GM19351 (cell line): ENCODE measurements around the gene CD81.
A peak's percentile ranks its signal among the peaks of the same experiment; 100 is the strongest.
"Not testable (repeated sequence)": the region's sequence is repeated elsewhere in the genome, so short reads cannot be mapped to it uniquely, and the experiment has no call there.

Source experiments
- ATAC-seq: cut with Tn5 transposase; IDR thresholded peaks from one replicate; pipeline ENCODE4 v1.9.1; 2021; ENCODE audit warnings: mild to moderate bottlenecking, moderate library complexity; ENCODE audit not compliant: unreplicated experiment

The CD81 gene, protein sequence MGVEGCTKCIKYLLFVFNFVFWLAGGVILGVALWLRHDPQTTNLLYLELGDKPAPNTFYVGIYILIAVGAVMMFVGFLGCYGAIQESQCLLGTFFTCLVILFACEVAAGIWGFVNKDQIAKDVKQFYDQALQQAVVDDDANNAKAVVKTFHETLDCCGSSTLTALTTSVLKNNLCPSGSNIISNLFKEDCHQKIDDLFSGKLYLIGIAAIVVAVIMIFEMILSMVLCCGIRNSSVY

DNA sequence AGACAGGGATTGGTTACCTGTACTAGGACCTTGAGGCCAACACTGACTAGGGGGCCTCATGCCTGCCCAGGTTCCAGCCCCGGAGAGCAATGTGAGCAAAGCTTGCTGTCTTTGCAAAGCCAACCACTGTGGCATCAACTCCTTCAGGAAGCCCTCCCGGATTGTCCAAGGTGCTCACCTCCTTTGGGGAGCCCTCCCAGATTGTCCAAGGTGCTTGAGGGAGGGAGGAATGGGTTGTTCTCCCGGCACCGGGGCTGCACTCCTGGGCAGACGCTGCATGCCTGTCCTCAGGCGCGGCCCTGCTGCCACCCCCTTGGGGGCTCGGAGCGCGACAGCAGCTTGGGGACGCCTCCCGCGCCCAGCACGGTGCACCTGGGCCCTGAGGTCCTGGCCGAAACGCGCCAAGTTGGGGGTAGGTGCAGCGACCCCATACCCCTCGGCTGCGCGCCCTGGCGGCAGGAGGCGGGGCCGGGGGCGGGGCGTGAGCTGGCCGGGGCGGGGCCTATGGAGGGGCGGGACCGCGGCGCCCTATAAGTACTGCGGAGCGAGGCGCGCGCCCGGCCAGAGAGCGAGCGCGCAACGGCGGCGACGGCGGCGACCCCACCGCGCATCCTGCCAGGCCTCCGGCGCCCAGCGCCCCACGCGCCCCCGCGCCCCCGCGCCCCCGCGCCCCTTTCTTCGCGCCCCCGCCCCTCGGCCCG lies at the start of gene CD81:
CD81 (plus strand) TSS at position 560 of the 701 bp plus-strand sequence. CDS start 240 bp downstream, outside the sequence.
- peak; percentile 53 for ATAC-seq

DNA sequence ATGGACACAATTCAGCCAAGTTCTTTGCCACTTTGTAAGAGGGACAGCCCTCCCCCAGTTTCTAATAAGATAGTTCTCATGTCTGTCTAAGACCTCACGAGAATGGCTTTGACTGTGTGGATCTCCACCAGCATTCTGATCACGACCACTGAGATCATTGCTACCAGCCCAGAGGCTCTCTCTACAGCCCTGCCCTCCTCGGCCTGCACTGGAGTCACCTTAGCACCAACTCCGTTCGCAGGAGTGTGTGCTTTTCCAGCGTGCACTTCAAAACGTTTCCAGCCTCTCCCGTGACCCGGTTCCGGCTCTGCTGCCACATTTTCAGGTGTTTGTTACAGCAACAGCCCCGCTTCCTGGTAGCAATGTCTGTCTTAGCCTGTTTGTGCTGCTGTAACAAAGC lies 49.1 kb upstream of the CD81 start:
- ATAC-seq, result no peak

DNA sequence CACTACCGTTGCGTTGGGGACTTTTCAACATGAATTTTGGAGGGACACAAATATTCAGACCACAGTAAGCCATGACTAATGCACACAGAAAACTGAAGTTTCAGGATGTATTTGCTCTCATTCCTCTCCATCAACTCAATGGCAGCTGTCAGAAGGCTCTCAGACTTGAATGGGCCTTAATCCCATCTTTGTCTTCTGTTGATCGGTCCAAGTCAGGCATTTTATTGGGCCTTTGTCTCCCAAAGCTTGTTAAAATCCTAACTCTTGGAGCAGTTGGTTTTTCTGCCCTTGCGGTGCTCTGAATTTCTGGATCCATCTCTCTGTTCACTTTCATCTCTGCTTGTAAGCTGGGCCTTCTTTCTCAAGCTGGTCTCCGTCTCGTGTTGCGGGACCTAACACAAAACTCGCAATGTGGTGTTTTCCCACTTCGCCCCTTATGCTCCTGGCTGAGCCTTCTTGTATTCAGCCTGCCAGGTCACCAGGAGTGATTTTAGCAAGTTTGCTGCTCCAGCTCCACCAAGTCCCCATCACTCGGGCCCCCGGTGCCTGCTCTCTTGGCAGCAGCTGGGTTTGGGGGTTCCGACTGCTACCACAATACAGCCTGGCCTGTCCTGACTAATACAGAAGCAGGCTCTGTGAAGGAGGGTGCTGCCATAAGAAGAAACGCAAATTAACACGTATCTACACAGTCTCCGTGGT lies 48.3 kb upstream of the CD81 start:
- no peak for ATAC-seq

DNA sequence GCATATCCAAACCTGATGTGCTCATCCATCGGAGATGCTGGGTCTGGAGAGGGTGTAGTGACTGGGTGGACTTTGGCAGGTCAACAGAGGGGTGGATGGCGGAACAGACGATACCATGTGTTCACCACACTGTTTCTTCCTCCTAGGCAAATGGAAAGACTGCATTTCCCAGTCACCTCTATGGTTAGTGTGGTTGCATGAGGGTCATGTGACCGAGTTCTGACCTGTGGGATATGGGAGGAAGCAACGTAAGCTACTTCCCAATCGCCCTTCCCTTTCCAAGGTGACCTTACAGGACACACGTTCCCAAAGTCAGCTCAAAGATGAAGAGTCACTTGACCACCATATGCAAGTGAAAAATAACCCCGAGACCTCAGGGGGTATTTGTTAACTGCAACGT lies 47.6 kb upstream of the CD81 start:
- ATAC-seq, result no peak

DNA sequence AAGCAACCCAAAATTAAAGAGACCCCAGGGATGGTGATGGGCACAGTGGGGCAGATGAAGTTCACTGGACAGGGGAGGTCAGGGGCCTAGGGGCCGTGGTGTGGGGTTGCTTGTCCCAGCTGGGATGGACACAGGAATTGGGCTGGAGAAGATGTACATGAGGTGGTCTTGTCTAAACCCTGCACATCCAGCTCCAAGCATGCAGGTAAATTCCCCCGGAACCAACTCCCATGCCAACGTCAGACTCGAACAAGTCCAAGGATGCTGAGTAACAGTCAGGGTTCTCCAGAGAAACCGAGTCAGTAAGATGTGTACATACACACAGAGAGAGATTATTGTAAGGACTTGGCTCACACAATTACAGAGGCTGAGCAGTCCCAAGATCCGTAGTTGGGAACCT lies 46.4 kb upstream of the CD81 start:
- ATAC-seq, result no peak

DNA sequence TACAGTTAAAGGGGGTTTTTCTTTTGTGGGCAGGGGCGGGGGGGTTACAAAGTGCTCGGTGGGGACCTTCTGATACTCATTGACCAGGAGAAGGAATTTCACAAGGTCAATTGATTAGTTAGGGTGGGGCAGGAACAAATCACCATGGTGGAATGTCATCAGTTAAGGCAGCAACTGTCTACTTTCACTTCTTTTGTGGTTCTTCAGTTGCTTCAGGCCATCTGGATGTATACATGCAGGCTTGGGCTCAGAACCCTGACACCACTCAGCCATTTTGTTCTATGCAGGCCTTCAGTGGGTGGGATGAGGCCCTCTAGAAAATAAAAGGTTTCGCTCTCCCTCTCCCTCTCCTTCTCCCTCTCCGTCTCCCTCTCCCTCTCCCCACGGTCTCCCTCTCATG lies 45.7 kb upstream of the CD81 start:
- no peak for ATAC-seq

DNA sequence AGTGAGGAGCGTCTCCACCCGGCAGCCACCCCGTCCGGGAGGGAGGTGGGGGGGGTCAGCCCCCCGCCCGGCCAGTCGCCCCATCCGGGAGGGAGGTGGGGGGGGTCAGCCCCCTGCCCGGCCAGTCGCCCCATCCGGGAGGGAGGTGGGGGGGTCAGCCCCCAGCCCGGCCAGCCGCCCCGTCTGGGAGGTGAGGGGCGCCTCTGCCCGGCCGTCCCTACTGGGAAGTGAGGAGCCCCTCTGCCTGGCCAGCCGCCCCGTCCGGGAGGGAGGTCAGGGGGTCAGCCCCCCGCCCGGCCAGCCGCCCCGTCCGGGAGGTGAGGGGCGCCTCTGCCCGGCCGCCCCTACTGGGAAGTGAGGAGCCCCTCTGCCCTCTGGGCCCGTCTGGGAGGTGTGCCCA lies 44.5 kb upstream of the CD81 start:
- not testable (repeated sequence) for ATAC-seq

DNA sequence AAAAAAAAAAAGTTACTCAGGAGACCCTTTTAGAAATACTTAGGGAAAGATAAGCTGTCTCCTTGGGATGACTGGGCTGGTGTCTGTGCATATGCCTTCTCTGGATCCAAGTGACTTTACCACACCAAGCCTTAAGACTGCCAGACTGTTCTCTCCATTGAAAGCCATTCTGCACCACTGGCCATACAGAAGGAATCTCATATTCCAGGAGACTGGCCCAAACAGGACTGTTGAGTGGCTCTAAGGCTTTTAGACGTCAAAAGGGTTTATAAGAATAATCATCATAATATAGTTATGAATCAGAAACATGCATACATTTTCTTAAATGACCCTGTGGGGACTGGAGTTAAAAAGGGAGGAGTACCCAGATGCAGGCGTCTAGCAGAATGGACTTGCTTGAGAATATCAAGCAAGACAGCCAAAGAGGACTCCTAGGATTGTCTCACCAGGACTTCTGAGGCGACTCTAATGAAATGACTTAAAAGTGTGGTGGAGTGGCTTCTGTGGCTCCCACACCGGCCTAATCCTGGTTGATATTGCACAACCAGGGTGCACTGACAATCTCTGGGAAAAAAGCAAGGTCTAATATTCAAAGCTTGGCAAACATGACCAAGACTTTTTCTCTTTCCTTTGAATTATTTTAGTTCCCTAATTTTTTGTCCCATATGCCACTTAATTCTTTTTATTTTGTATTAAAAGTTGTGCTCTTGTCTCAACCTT lies 43.5 kb upstream of the CD81 start:
- ATAC-seq, result not testable (repeated sequence)

DNA sequence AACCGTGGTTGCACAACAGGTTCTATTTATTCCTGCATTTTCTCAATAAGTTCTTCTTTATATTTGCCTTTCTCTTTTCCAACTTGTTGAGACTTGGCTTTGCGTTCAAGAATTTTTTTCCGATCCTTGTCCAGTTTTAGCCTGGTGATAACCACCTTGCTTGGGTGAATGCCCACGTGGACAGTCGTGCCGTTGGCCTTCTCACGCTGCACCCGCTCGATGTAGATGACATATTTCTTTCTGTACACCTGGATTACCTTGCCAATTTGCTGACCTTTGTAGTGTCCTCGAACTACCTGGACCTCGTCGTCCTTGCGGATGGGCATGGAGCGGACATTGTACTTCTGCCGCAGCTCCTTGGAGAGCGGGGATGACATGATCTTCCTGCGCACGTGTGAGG lies 41.8 kb upstream of the CD81 start:
- not testable (repeated sequence) for ATAC-seq

DNA sequence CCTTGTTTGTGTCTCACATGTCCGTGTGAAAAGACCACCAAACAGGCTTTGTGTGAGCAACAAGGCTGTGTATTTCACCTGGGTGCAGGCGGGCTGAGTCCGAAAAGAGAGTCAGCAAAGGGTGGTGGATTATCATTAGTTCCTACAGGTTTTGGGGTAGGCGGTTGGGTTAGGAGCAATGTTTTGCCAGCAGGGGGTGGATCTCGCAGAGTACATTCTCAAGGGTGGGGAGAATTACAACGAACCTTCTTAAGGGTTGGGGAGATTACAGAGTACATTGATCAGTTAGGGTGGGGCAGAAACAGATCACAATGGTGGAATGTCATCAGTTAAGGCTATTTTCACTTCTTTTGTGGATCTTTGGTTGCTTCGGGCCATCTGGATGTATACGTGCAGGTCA lies 38.4 kb upstream of the CD81 start:
- not testable (repeated sequence) for ATAC-seq

DNA sequence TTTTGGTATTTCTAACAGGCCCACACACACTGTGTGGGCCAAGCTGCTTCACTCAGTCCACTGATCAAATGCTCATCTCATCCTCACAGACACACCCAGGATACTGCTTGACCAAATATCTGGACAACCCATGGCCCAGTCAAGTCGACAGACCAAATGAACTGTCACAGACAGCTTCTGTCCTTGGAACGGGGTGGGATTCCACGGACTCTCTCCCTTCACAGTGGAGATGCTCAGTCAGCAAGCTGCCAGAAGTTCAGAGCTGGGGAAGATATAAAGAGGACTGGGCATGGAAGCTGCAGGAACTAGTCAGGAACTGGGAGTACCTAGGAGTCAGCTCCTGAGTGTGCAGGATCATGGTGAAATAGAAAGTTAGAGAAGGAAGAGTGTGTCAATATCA lies 34.6 kb upstream of the CD81 start:
- ATAC-seq, result no peak

DNA sequence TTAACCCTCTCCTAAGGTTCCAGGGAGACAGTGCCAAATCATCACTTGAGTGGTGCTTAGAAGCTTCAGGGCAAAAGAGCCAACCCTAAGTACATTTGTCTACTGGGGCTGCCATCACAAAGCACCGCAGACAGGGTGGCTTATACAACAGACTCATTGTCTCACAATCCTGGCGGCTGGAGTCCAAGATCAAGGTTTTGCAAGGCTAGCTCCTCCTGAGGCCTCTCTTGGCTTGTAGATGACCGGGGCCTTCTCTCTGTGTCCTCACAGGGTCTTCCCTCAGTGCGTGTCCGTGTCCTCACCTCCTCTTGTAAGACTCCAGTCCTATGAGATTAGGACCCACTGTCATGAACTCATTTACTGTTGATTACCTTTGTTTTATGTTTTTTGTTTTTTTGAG lies 34.1 kb upstream of the CD81 start:
- ATAC-seq, result no peak

DNA sequence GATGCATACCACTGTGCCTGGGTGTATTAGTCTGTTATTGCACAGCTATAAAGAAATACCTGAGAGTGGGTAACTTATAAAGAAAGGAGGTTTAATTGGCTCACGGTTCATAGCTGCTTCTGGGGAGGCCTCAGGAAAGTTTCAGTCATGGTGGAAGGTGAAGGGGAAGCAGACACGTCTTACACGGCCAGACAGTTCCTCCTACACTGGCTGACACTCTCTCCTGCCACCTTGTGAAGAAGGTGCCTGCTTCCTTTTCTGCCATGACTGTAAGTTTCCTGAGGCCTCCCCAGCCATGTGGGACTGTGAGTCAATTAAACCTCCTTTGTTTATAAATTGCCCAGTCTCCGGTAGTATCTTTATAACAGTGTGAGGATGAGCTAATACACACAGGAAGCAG lies 33.6 kb upstream of the CD81 start:
- no peak for ATAC-seq

DNA sequence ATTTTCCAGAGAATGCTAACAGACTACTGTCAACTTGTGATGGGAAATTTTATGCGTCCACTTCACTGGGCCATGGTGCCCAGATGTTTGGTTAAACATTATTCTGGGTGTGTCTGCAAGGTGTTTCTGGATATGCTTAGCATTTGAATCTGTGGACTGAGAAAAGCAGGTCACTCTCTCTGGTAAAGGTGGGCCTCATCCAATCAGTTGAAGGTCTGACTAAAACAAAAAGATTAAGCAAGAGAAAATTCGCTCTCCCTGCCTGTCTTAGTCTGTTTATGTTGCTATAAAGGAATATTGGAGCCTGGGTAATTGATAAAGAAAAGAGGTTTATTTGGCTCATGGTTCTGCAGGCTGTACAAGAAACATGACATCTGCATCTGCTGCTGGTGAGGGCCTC lies 32.1 kb upstream of the CD81 start:
- no peak for ATAC-seq

DNA sequence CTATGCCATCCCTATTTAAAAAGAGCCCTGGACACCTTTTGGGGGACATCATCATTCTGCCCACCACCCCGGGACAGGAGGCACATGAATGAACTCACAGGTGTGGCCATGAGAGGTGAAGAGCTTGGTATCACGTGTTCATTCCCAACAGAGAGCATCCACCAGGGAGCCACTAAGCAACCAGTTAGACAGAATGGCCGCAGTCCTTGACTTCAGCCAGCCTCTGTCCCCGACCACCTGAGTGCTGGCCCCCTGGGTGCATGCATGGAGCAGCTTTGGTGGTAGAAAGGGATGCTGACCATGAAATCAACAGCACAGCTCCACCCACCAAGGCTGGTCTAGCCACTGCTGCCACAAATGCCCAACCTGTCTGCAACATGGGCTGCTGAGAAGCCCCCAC lies 31.1 kb upstream of the CD81 start:
- ATAC-seq, result no peak

DNA sequence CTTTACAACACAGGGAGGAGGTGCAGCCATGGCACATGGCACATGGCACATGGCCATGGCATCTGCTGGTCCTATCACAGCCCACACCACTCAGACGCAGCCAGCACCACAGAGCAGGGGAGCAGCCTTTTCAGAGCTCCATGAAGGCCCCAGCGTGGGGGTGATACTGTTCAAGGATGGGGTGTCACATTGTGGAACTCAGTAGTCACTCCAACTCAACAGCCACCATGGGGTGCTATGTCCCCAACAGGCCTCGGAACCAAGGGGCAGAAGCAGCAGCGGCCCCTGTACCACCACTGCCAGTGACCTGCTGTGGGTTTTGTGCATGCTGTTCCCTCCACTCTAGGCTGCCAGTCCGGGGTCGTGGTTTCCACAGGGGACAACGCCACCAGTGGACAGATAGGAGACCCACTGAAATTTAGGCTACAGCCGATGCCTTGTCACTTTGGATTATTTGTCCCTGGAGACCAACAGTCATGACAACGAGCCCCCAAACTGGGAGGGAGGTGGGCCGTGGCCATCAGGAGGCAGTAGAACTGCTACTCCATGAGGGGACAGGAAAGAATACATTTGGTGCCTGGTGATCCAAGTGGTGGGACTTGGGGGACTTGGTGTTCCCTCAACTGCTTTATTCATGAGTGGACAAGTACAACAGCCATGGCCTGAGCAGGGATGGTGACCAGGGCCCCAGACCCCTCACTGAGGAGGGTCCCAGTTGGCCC lies 30.4 kb upstream of the CD81 start:
- ATAC-seq, result no peak

DNA sequence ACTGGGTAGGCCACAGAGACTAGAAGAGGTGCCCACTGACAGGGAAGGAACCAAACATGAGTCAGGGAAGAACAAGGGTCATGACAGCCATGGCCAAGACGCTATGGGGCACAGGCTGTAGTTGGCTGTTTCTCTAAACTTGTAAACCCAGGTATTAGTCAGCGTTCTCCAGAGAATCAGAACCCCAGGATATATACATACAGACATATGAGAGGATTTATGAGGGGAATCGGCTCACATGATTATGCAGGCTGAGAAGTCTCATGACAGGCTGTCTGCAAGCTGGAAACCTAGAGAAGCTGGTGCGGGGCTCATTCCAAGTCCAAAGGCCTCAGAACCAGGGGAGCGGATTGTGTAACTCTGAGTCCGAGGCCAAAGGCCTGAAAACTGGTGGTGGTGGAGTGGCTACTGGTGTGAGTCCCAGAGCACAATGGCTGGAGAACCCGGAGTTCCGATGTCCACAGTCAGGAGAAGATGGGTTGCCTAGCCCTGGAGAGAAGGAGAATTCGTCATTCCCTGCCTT lies 29.7 kb upstream of the CD81 start:
- ATAC-seq, result no peak

DNA sequence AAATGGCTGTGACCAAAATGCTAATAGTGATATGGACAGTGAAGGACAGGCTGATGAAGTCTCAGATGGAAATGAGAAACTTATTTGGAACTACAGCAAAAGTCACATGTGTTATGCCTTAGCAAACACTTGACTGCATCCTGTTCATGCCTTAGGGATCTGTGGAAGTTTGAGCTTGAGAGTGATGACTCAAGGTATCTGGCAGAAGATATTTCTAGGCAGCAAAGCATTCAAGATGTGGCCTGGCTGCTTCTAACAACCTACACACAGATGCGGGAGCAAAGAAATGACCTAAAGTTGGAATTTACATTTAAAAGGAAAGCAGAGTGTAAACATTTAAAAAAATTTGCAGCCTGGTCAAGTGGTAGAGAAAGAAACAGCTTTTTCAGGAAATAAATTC lies 28.1 kb upstream of the CD81 start:
- no peak for ATAC-seq

DNA sequence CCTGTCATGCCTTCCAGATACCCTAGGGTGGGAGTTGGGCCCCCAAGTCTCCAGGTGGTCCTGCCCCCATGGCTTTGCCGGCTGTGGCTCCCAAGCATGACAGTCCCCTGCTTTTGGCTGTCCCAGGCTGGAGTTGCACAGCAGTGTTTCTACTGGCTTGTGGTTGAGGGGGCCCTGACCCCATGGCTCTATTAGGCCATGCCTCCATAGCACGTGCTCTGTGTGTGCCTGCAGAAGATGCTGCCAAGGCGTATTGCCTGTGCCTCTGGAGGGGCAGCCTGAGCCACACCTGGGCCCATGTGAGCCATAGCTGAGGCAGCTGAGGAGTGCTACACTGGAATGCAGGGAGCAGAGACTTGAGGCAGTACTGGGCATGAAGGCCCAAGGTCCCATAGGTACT lies 25.4 kb upstream of the CD81 start:
- no peak for ATAC-seq

DNA sequence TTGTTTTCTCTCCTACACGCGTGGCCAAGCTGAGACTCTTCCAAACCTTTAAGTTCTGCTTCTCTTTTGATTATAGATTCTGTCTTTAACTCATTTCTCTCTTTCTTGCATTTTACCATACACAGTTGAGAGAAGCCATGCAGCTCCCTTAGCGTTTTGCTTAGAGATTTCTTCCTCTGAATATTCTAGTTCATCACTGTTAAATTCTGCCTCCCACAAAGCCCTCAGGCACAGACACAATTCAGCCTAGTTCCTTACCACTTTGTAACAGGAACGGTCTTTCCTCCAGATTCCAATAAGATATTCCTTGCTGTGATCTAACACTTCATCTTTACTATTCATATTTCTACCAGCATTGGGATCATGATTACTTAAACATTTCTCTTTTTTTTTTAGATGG lies 24.7 kb upstream of the CD81 start:
- ATAC-seq, result no peak
